K562 (cell line): ENCODE results near the gene IL23A. TPM values are rescaled to one million over a fixed set of nuclear protein-coding genes. Genes with fewer than 3 reads are reported as not detected.

ENCODE experiments used
- CTCF ChIP-seq, 3 experiments: IDR thresholded peaks in 2 of 3; conservative IDR thresholded peaks in 1 of 3; 2 replicates each; pipeline ENCODE4 v1.5.1; 2011 to 2012; ENCODE audit warnings: low read length in 3 of 3, mild to moderate bottlenecking in 3 of 3, control low read depth in 2 of 3, improper control_type of control experiment in 1 of 3, inconsistent platforms in 1 of 3, low read depth in 1 of 3, mixed read lengths in 1 of 3, moderate library complexity in 1 of 3; ENCODE audit not compliant: insufficient read depth in 2 of 3
- FOXM1 ChIP-seq, 2 experiments: fragments of 450-650 bp in 1 of 2; sonication (generic) in 1 of 2; formaldehyde crosslinking in 1 of 2; IDR thresholded peaks; 2 replicates each; pipeline versions ENCODE4 v1.6.1 to v1.9.0; 2017 to 2022; ENCODE audit warnings: low read depth in 2 of 2, mild to moderate bottlenecking in 2 of 2, missing genetic modification reagents in 1 of 2, moderate library complexity in 1 of 2
- FOXO4 ChIP-seq: fragments of 450-650 bp; formaldehyde crosslinking; IDR thresholded peaks from 2 replicates; pipeline ENCODE4 v1.4.0; 2020; ENCODE audit warnings: mild to moderate bottlenecking, moderate library complexity
- HNRNPUL1 ChIP-seq: fragments of 200-400 bp; formaldehyde crosslinking; IDR thresholded peaks from 2 replicates; pipeline ENCODE4 v1.6.1; 2017; ENCODE audit warnings: low read length
- KDM1A ChIP-seq, 2 experiments: fragments of 450-650 bp; IDR thresholded peaks; 2 replicates each; pipeline ENCODE4 v1.6.1; 2016; ENCODE audit warnings: mild to moderate bottlenecking in 2 of 2
- KLF10 ChIP-seq: fragments of 250-450 bp; sonication (Bioruptor Pico); IDR thresholded peaks from 2 replicates; pipeline ENCODE4 v1.6.1; 2021; ENCODE audit warnings: matching md5 sums
- MCM5 ChIP-seq: fragments of 450-650 bp; IDR thresholded peaks from 2 replicates; pipeline ENCODE4 v1.6.1; 2016; ENCODE audit warnings: low read depth
- NR4A1 ChIP-seq, 2 experiments: fragments of 250-450 bp in 1 of 2; fragments of 450-650 bp in 1 of 2; sonication (Bioruptor Pico) in 1 of 2; IDR thresholded peaks; 2 replicates each; pipeline versions ENCODE4 v1.4.0 to v1.6.1; 2016 to 2020; ENCODE audit warnings: mild to moderate bottlenecking in 2 of 2, missing compliant biosample characterization in 1 of 2, missing genetic modification characterization in 1 of 2, moderate library complexity in 1 of 2
- PHF8 ChIP-seq: fragments of 200-600 bp; sonication (generic); IDR thresholded peaks from 2 replicates; pipeline ENCODE4 v1.6.1; 2012; ENCODE audit warnings: mixed run types, mild to moderate bottlenecking, inconsistent platforms, low read length, moderate library complexity, borderline replicate concordance
- POLR2A ChIP-seq: fragments of 450-650 bp; conservative IDR thresholded peaks from 2 replicates; pipeline ENCODE4 v1.6.1; 2016
- SMAD3 ChIP-seq: fragments of 450-650 bp; formaldehyde crosslinking; conservative IDR thresholded peaks from 2 replicates; pipeline ENCODE4 v1.4.0; 2020; ENCODE audit warnings: mild to moderate bottlenecking
- SMC3 ChIP-seq: conservative IDR thresholded peaks from 2 replicates; pipeline ENCODE4 v1.6.1; 2011; ENCODE audit warnings: low read depth, low read length, improper control_type of control experiment; ENCODE audit not compliant: insufficient read depth
- TCF7 ChIP-seq: sonication (generic); IDR thresholded peaks from 2 replicates; pipeline ENCODE4 v1.6.1; 2016; ENCODE audit warnings: antibody characterized with exemption, borderline replicate concordance
- THRA ChIP-seq: fragments of 450-650 bp; IDR thresholded peaks from 2 replicates; pipeline ENCODE4 v1.6.1; 2017; ENCODE audit warnings: mild to moderate bottlenecking, moderate library complexity
- TRIM28 ChIP-seq: fragments of 450-650 bp; IDR thresholded peaks from 2 replicates; pipeline ENCODE4 v1.6.1; 2017
- TSC22D4 ChIP-seq: fragments of 450-650 bp; IDR thresholded peaks from 2 replicates; pipeline ENCODE4 v1.6.1; 2016; ENCODE audit warnings: missing genetic modification characterization, missing biosample characterization, control low read depth
- ZBTB17 ChIP-seq: fragments of 450-650 bp; formaldehyde crosslinking; IDR thresholded peaks from 2 replicates; pipeline ENCODE4 v1.4.0; 2020; ENCODE audit warnings: mild to moderate bottlenecking
- ZNF212 ChIP-seq: fragments of 450-650 bp; formaldehyde crosslinking; IDR thresholded peaks from 2 replicates; pipeline ENCODE4 v1.4.0; 2020; ENCODE audit warnings: mild to moderate bottlenecking
- ZNF354B ChIP-seq: fragments of 250-450 bp; sonication (Bioruptor Pico); IDR thresholded peaks from 2 replicates; pipeline ENCODE4 v1.4.0; 2020
- ZNF507 ChIP-seq: conservative IDR thresholded peaks from 2 replicates; pipeline ENCODE4 v1.6.1; 2017; ENCODE audit warnings: missing genetic modification characterization, missing compliant biosample characterization
- ZSCAN32 ChIP-seq: fragments of 450-650 bp; formaldehyde crosslinking; IDR thresholded peaks from 2 replicates; pipeline ENCODE4 v1.4.0; 2020; ENCODE audit warnings: mild to moderate bottlenecking, moderate library complexity
- polyA plus RNA-seq, 8 experiments: library from polyadenylated mRNA; depleted of rRNA in 4 of 8; stranded (reverse) in 5 of 8; unstranded in 3 of 8; fragments of >200 nt; fragmentation: Nextera tagmentation in 2 of 8; fragmentation: Illumina TruSeq in 1 of 8; extraction: Ambion mirVana in 2 of 8; extraction: Trizol in 1 of 8; gene quantifications; 2 replicates each; pipeline versions ENCODE4 v1.2.1 to v1.2.3, GENCODE V29; 2011 to 2014; ENCODE audit warnings: inconsistent platforms in 1 of 8, missing spikeins in 1 of 8
- total RNA-seq, 7 experiments: library from RNA; depleted of rRNA in 6 of 7; stranded (reverse); fragments of >200 nt in 6 of 7; fragmentation: Illumina TruSeq in 2 of 7; extraction: Trizol in 2 of 7; gene quantifications; 2 replicates each; pipeline versions ENCODE4 v1.2.1 to v1.2.3, GENCODE V29; 2011 to 2021; ENCODE audit warnings: low replicate concordance in 1 of 7

IL23A gene
- total and polyA plus RNA-seq, 9 of the 15 experiments (the other 6 are each of a cell fraction or from before 2014, with no cell fraction given): 4.4 to 37.2 (median 9.6) TPM

- TF ChIP-seq TRIM28 (peak; percentile 42; the same call in 1 of the 2 replicates), ZNF354B (CRISPR knock-in tag) (no peak), TCF7 (no peak; the same call in 1 of the 2 replicates), FOXO4 (CRISPR knock-in tag) (no peak), HNRNPUL1 (no peak), MCM5 (no peak), CTCF (IDR thresholded peaks at IDR 0.05 in 2 of 3, conservative IDR thresholded peaks at IDR 0.05 in 1 of 3; ENCODE audit: insufficient read depth in 2 of 3, low read depth in 1 of 3, low read length in 3 of 3) (no peak), ZNF507 (tag) (no peak), SMAD3 (CRISPR knock-in tag) (0 out of 2 replicates have a peak, but pooled peaks have one; percentile 49), THRA (no peak; the same call in 1 of the 2 replicates), SMC3 (no peak), NR4A1 (CRISPR knock-in tag; IDR thresholded peaks at IDR 0.05) (no peak), NR4A1 (tag; IDR thresholded peaks at IDR 0.05) (peak; percentile 86), TSC22D4 (tag) (no peak), POLR2A (peak; percentile 44), KLF10 (CRISPR knock-in tag) (no peak), PHF8 (0 out of 2 replicates have a peak, but pooled peaks have one; percentile 1), KDM1A (IDR thresholded peaks at IDR 0.05) (peak; percentile 93 to 94), ZNF212 (CRISPR knock-in tag) (no peak), ZBTB17 (CRISPR knock-in tag) (peak; percentile 33; the same call in 1 of the 2 replicates), ZSCAN32 (CRISPR knock-in tag) (no peak; the same call in 1 of the 2 replicates), FOXM1 (IDR thresholded peaks at IDR 0.05; ENCODE audit: low read depth) (peak; percentile 73), FOXM1 (CRISPR knock-in tag; IDR thresholded peaks at IDR 0.05; ENCODE audit: low read depth) (no peak)
These were observed 37.8 kb upstream of the IL23A start (continued) for GRCh38 chr12:56300644-56301464.
